Progenitor cell of endocrine pancreas (in vitro differentiated cells): Measurements from ENCODE around the gene ADH1A. TPM values are rescaled to one million over a fixed set of nuclear protein-coding genes. Genes with fewer than 3 reads are reported as not detected.

Source experiments
- DNase-seq: peaks from one replicate; pipeline ENCODE4 v3.0.0; 2021; ENCODE audit warnings: low spot score; ENCODE audit not compliant: unreplicated experiment
- H3K27ac Mint-ChIP-seq: 2 replicates; pipeline ENCODE4 v1.8.0; 2021; ENCODE audit warnings: mild to moderate bottlenecking, moderate library complexity, mixed read lengths
- H3K27me3 Mint-ChIP-seq: 2 replicates; pipeline ENCODE4 v1.8.0; 2021; ENCODE audit warnings: mixed read lengths
- H3K36me3 Mint-ChIP-seq: 2 replicates; pipeline ENCODE4 v1.8.0; 2022; ENCODE audit warnings: mixed read lengths; ENCODE audit not compliant: insufficient read depth
- H3K4me1 Mint-ChIP-seq: 2 replicates; pipeline ENCODE4 v1.8.0; 2021; ENCODE audit warnings: low read depth, mixed read lengths
- H3K4me3 Mint-ChIP-seq: 2 replicates; pipeline ENCODE4 v1.8.0; 2021; ENCODE audit warnings: low read depth, mild to moderate bottlenecking, moderate library complexity, mixed read lengths
- H3K9me3 Mint-ChIP-seq: 2 replicates; pipeline ENCODE4 v1.8.0; 2021; ENCODE audit warnings: low read depth, mixed read lengths
- total RNA-seq: library from RNA; stranded (reverse); gene quantifications from 2 replicates; pipeline ENCODE4 v1.2.1, GENCODE V29; 2021
- TF ChIP-seq, protein P1 (sequence below): fragments of 200-600 bp; sonication (generic); IDR thresholded peaks from one replicate; pipeline ENCODE4 v1.5.0; 2021; ENCODE audit warnings: antibody characterized with exemption, mild to moderate bottlenecking; ENCODE audit not compliant: unreplicated experiment

ADH1A gene
- total RNA-seq, 1 donor from 2014 or later, result 5.6 TPM

DNA sequence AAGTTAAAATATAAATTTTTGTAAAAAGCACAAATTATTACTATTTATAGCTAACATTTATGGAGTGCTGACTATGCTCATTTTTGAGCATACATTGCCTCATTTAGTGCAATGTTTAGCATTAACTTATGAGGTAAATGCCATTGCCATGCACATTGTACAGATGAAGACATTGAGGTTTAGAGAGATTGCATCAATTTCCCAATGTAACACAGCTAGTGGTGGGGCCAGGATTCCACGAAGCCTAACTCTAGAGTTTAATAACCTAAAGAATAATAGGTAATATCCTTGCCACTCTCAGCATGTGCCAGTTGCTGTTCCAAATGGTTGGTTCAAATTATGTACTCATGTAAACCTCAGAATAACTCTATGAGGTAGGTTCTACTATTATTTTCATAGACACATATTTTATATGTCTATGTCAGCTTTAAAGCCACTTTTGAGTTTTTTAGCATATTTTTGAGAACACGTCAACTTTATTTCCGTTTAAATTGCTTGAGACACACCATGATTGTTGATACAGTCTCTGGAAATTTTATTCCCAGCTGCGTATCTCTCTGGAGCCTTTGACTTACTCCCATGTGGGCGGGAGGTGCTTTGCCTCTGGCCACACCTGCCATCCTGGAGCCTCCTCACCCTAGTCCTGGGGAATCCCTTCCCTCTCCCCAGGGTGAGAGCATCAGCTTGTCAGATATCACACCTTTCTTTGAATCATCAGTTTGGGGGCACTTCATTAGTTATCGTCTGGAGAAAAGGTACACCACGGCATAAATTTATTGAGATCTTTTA lies 10.8 kb upstream of the ADH1A start:
- Mint-ChIP-seq H3K9me3 (peaks cover 25% of the 10 kb centered on the region), H3K4me3 (no peak overlapping the region), H3K27ac (no peak overlapping the region), H3K27me3 (no peaks in the 10 kb centered on the region), H3K4me1 (no peaks in the 10 kb centered on the region), H3K36me3 (no peaks in the 10 kb centered on the region)
- TF ChIP-seq, protein P1, sequence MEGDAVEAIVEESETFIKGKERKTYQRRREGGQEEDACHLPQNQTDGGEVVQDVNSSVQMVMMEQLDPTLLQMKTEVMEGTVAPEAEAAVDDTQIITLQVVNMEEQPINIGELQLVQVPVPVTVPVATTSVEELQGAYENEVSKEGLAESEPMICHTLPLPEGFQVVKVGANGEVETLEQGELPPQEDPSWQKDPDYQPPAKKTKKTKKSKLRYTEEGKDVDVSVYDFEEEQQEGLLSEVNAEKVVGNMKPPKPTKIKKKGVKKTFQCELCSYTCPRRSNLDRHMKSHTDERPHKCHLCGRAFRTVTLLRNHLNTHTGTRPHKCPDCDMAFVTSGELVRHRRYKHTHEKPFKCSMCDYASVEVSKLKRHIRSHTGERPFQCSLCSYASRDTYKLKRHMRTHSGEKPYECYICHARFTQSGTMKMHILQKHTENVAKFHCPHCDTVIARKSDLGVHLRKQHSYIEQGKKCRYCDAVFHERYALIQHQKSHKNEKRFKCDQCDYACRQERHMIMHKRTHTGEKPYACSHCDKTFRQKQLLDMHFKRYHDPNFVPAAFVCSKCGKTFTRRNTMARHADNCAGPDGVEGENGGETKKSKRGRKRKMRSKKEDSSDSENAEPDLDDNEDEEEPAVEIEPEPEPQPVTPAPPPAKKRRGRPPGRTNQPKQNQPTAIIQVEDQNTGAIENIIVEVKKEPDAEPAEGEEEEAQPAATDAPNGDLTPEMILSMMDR, result no peak
- no peak for DNase-seq

DNA sequence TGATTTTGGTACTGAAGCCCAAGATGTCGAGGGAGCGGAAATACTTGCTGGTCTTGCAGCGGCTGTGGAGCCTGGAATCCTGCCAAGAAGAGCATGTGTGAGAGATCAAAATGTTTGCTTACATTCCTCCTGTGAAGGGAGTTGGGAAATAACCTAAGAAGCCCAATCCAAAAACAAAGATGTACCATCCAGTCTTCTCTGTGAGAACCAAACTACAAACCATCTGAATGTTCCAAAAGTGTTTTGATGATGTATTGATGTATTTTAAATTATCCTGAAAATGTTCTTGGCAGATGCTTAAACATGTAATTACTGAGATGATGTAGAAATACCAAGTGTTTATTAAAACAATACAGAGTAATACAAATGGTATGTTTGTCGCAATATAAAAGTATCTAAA lies 10.1 kb upstream of the ADH1A start:
- TF ChIP-seq, protein P1, result no peak
- Mint-ChIP-seq H3K36me3 (peaks cover 3% of the 10 kb centered on the region), H3K27ac (no peak overlapping the region), H3K9me3 (peaks cover 31% of the 10 kb centered on the region), H3K4me1 (no peaks in the 10 kb centered on the region), H3K27me3 (no peaks in the 10 kb centered on the region), H3K4me3 (no peak overlapping the region)
- no peak for DNase-seq

DNA sequence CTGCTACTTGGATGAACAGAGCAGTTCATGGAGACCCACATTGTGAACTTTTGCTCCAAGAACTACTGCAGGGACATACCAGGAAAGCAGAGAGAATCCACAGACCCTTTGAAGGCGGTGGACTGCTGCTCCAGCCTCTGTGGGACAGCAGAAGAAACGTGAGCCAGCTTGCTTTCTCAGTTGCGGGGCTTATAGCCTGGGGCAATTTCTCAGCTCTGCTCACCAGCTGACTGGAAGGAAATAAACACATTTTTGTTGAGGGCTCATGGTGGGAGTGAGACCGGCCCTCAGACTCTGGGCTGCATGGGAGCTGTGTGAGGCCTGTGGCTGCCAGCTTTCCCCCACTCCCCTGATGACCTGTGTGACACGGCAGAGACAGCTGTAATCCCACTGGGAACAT lies 2.6 kb upstream of the ADH1A start:
- Mint-ChIP-seq H3K4me1 (peaks cover 15% of the 10 kb centered on the region), H3K4me3 (no peak overlapping the region), H3K27ac (no peak overlapping the region), H3K27me3 (peaks cover 15% of the 10 kb centered on the region), H3K9me3 (peaks cover 31% of the 10 kb centered on the region), H3K36me3 (peaks cover 9% of the 10 kb centered on the region)
- TF ChIP-seq, protein P1, result no peak
- DNase-seq, result no peak

DNA sequence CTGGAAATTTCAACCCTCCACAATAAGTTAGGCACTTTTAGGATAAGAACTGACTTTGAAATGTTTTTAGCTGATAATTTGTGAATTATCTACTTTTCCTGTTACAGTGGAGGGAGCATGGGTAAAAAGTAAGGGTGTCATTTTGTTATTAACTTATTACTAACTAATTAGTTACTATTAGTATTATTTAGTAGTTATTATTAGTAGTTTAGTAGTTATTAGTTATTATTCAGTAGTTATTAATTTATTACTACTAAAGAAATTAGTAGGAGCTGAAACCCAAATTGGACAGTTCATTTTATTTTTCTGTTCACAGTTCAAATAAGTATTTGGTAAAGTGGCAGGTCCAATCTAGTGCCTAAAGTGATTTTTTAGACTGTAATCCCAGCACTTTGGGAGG lies 5.4 kb downstream of the ADH1A start:
- TF ChIP-seq, protein P1, result no peak
- DNase-seq, result no peak
- Mint-ChIP-seq H3K4me3 (no peak overlapping the region), H3K36me3 (no peaks in the 10 kb centered on the region), H3K9me3 (peaks cover 4% of the 10 kb centered on the region), H3K4me1 (peaks cover 4% of the 10 kb centered on the region), H3K27ac (no peak overlapping the region), H3K27me3 (peaks cover 8% of the 10 kb centered on the region)

DNA sequence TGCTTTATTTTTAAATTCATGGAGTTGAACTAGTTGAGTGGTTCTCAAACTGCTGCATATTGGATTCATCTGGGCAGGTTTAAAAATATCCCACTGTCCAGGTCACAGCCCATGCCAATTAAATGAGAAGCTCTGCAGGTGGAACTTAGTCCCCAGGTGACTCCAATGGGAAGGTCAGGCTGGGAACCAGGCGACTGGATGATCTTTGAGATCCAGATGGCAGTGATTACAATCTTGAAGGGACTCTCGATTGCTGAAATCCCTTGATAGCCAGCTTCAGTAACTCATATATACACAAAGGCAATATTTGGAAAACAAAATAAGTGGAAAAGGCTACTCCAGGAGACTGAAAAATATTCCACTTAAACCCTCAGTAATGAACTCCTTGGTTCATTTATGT lies 8.1 kb downstream of the ADH1A start:
- Mint-ChIP-seq H3K4me1 (no peaks in the 10 kb centered on the region), H3K27ac (no peak overlapping the region), H3K27me3 (peaks cover 8% of the 10 kb centered on the region), H3K36me3 (no peaks in the 10 kb centered on the region), H3K4me3 (no peak overlapping the region), H3K9me3 (peaks cover 4% of the 10 kb centered on the region)
- DNase-seq, result no peak
- TF ChIP-seq, protein P1, result no peak
